NB4 (cell line): Measurements from ENCODE around the gene POU6F2.

Source experiments
- CTCF ChIP-seq: IDR thresholded peaks from one replicate; pipeline ENCODE4 v1.5.1; 2012; ENCODE audit warnings: low read depth, low read length
- POLR2A ChIP-seq: IDR thresholded peaks from 2 replicates; pipeline ENCODE4 v1.6.1; 2011; ENCODE audit warnings: mild to moderate bottlenecking; ENCODE audit not compliant: insufficient read length; ENCODE audit errors: extremely low read depth
- TF ChIP-seq, protein P1 (sequence below): IDR thresholded peaks from 2 replicates; pipeline ENCODE4 v1.6.1; 2011; ENCODE audit warnings: low read depth, low read length

GRCh38 chr7:39402034-39402433 is 424.3 kb downstream of the POU6F2 start:
- TF ChIP-seq POLR2A (no peak), CTCF (no peak)
- TF ChIP-seq, protein P1, sequence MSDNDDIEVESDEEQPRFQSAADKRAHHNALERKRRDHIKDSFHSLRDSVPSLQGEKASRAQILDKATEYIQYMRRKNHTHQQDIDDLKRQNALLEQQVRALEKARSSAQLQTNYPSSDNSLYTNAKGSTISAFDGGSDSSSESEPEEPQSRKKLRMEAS: no peak
